Germinal center (tissue), 1 donor: ENCODE measurements around the gene WDR4.
"Not testable (repeated sequence)": the region's sequence is repeated elsewhere in the genome, so short reads cannot be mapped to it uniquely, and the experiment has no call there.

ENCODE experiments used
- DNase-seq: peaks from one replicate; pipeline ENCODE4 v3.0.0; 2012; ENCODE audit warnings: mixed read lengths, low spot score

WDR4 gene

GRCh38 chr21:42878678-42878992, 704 bp downstream of the WDR4 start:
- DNase-seq, result no peak

DNA sequence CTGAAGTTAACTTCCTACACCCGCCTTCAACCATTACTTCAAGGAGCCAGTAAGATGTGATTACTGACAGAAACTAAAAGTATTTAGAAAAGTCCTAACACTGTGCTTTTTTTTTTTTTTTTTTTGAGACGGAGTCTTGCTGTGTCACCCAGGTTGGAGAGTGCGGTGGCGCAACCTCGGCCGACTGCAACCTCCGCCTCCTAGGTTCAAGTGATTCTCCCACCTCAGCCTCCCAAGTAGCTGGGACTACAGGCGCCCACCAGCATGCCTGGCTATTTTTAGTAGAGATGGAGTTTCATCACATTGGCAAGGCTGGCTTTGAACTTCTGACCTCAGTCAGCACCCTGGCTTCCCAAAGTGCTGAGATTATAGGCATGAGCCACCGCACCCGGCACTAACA, 3.5 kb downstream of the WDR4 start:
- not testable (repeated sequence) for DNase-seq

GRCh38 chr21:42873096-42873495, 6.2 kb downstream of the WDR4 start:
- no peak for DNase-seq

DNA sequence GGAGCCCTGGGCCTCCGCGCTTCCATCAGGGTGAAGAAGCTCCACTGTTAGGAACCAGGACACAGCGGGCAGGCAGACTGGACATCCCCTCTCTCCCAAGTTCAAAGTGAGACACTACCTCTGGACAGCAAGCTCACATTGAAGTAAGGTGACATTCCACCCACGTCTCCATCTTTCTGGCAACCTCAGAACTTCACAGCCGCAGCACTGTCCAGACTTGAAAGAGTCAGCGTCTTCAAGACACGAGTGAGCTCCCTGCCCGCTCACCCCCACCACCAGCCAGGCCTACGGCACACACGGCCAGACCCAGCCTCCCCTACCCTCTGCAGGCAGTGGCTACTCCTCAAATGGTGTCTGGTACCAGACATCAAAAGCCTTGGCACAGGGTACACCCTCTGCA, 11.1 kb downstream of the WDR4 start:
- no peak for DNase-seq

- no peak for DNase-seq
These were observed 13.6 kb downstream of the WDR4 start for GRCh38 chr21:42865776-42866160.

GRCh38 chr21:42864815-42865775, 14.2 kb downstream of the WDR4 start:
- no peak for DNase-seq

DNA sequence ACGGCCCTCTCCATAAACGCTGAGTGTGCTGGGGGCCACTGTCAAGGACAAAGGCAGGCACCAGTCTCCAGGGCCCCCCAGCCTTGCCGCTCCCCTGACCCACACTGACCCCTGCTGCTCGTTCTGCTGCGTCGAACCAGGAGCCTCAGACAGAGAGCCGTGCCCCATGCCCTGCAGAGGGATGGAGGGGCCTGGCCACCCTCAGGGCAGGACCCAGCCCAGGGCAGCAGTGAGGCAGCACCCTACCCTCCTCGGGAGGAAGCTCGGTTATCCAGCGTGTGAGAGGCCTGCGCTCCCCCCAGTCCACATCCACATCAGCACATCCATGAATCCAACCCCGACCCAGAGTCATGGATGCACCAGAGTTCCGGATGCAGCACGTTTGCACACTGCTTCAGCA, 15.1 kb downstream of the WDR4 start:
- no peak for DNase-seq

DNA sequence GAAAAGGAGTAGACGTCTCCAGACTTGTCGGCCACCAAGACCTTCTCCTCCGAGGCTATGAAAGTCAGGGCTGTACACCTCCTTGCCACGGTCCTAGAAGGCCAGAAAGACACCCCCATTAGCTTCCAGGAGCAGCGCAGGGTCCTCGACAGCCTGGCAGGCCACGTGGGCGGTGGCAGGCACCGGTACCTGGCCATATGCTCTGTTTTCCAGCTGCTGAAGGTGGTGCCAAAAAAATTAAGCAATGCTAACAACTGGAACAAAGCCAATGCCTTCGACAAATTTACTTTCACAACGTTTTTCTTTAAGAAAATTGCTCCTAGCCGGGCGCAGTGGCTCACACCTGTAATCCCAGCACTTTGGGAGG, 15.9 kb downstream of the WDR4 start:
- DNase-seq, result no peak

- no peak for DNase-seq
These were observed 16.4 kb downstream of the WDR4 start for GRCh38 chr21:42862774-42863503.

GRCh38 chr21:42861848-42862400, 17.4 kb downstream of the WDR4 start:
- DNase-seq, result no peak

GRCh38 chr21:42861311-42861847, 18.0 kb downstream of the WDR4 start:
- no peak for DNase-seq

DNA sequence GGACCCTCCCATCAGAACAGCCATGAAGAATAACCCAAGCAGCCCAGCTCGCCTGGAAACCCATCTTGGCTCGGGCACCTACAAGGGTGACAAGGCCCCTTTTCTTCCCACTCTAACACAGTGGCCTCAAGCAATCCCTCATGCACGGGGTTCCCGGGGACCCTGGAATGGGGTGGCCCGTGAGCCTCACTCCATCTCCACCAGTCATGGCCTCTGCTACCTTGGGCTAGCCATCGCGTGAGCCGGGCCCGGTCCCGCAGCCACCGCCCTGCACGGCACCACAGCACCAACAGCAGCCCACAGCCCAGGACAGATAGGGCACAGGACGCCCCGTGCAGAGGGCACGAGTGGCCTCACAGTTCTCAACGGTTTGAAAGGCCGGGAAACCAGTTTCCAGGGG, 19.0 kb downstream of the WDR4 start:
- no peak for DNase-seq

- no peak for DNase-seq
These were observed 19.5 kb downstream of the WDR4 start for GRCh38 chr21:42859891-42860230.

GRCh38 chr21:42858957-42859890, 20.1 kb downstream of the WDR4 start:
- DNase-seq, result no peak

- DNase-seq, result no peak
These were observed 21.0 kb downstream of the WDR4 start for GRCh38 chr21:42858185-42858847.

GRCh38 chr21:42857216-42857615, 22.1 kb downstream of the WDR4 start:
- no peak for DNase-seq

GRCh38 chr21:42855937-42856335, 23.4 kb downstream of the WDR4 start:
- no peak for DNase-seq

- no peak for DNase-seq
These were observed 24.0 kb downstream of the WDR4 start for GRCh38 chr21:42855171-42855936.

DNA sequence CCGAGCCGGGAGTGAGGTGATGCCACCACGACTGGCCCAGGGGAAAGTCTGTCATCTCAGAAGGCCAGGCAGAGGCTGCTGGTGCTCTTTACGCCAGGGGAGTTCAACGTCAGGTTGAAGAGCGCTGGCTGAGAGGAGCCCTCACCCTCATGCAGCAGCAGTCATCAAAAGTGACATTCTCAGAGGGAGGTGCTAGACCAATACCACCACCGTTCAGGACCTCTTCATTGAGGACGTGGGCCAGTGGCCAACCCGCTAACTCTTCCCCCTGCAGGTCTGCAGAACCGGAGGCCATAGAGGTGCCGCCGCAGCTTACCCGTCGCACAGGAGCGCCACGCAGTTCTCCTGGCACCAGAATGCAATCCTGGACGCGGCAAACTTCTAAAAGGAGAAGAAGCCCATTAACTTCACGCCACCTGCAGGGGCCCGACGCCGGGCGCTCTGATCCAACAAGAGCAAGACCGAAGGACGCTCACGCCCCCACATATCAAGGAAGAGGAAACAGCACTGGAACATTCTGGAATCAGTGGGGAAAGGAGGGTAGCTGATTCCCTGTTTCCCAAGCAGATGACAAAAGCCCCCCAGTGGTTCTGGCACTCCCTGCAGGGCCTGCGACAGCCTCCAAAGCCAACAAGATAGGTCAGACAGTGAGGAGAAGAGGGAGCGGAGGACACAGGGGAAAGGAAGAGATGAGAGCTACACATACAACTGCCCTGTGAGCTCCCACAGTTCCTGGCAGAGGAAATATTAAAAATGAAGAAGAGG, 24.9 kb downstream of the WDR4 start:
- no peak for DNase-seq

DNA sequence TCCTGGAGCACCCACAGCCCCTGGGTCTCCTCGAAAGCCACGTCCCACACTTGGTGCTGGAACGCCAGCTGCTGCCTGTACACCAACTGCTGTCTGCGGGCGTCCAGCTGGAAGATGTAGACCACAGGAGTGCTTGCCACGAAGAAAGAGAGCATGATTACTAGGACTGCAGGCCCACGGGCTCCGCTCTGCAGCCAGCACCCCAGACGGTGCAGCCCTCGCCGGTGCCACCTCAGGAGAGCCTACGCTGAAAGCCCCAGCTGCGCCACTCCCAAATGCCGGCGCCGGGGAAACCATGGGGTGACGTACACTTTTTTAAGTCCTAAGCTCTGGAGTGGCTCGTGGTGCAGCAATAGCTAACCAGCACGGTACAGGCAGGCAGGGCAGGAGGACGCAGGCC, 25.7 kb downstream of the WDR4 start:
- DNase-seq, result no peak
